GM13976 (cell line): Measurements from ENCODE around the gene MED13.

Experiments used
- DNase-seq: peaks from one replicate; pipeline ENCODE4 v3.0.0; 2012; ENCODE audit warnings: low spot score
- in situ Hi-C: fragments of 300-500 bp; cut with MboI; formaldehyde crosslinking; loops from one replicate; pipeline ENCODE4 v1.12.0; 2022; ENCODE audit warnings: low sequenced_read_pairs, mixed read lengths, inconsistent platforms; ENCODE audit not compliant: unreplicated experiment
- TF ChIP-seq, protein P1 (sequence below): IDR thresholded peaks from 2 replicates; pipeline ENCODE4 v1.5.1; 2012; ENCODE audit warnings: borderline replicate concordance, mild to moderate bottlenecking; ENCODE audit not compliant: insufficient read depth; ENCODE audit errors: extremely low read depth, missing control alignments, control extremely low read depth

Gene MED13

GRCh38 chr17:61986898-61987297 is 78.2 kb downstream of the MED13 start:
- DNase-seq, result no peak
- in situ Hi-C loops, result no loop called here
- TF ChIP-seq, protein P1, sequence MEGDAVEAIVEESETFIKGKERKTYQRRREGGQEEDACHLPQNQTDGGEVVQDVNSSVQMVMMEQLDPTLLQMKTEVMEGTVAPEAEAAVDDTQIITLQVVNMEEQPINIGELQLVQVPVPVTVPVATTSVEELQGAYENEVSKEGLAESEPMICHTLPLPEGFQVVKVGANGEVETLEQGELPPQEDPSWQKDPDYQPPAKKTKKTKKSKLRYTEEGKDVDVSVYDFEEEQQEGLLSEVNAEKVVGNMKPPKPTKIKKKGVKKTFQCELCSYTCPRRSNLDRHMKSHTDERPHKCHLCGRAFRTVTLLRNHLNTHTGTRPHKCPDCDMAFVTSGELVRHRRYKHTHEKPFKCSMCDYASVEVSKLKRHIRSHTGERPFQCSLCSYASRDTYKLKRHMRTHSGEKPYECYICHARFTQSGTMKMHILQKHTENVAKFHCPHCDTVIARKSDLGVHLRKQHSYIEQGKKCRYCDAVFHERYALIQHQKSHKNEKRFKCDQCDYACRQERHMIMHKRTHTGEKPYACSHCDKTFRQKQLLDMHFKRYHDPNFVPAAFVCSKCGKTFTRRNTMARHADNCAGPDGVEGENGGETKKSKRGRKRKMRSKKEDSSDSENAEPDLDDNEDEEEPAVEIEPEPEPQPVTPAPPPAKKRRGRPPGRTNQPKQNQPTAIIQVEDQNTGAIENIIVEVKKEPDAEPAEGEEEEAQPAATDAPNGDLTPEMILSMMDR, result no peak

DNA sequence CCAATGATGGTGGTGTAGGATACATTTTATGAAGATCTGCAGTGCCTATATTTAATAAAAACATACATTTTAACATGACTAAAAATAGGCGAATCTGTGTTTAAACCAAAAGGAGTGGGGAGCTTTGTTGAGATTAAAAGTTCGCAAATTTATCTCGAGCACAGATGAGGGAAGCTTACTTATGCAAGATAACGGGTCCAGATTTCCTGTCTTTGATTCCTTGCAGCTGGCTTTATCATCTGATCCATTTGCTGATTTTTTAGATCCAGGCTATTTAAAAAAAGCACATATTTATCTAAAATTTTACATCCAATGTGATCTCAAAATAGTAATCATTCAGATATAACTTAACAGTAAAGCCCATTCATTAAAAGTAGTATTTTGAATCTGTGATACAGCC is 80.3 kb downstream of the MED13 start:
- TF ChIP-seq, protein P1, result no peak
- in situ Hi-C loops, result no loop called here
- no peak for DNase-seq

- TF ChIP-seq, protein P1, result no peak
- in situ Hi-C loops, result no loop called here
- DNase-seq, result no peak
Observed at GRCh38 chr17:61981323-61981722, 83.8 kb downstream of the MED13 start.

DNA sequence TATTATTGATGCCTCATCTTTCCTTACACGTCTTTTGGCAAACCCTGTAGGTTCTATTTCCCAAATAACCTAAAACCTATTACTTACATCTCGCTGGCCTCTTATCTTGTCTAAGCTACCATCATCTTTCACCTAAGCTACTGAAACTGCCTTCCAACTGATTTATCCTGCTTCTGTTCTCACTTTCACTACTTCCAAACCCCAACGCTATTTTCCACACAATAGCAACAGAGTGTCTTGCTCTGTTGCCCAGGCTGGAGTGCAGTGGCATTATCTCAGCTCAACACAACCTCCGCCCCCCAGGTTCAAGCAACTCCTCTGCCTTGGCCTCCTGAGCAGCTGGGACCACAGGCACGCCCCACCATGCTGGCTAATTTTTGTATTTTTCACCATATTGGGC is 84.5 kb downstream of the MED13 start:
- TF ChIP-seq, protein P1, result no peak
- DNase-seq, result no peak
- in situ Hi-C loops, result no loop called here

- no peak for DNase-seq
- in situ Hi-C loops, result no loop called here
- TF ChIP-seq, protein P1, result no peak
Observed at GRCh38 chr17:61974115-61974514, 91.0 kb downstream of the MED13 start.

DNA sequence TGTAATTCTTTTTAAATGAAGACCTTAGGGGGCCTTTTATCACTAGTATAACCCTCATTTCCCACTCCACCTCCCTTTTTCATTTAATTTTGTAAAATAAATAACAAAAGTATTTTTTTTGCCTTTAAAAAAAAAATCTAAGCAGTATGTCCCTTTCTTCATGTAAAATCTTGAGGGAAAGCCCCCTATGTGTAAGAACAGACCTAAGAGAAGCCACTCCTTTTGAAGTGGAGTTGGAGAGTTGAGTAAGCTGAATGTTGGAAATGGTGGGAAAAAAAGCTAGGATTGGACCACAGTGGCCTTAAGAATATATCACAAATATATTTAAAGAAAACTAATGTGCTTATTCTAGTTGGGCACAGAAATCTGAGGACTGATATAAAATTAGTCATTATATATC is 92.8 kb downstream of the MED13 start:
- TF ChIP-seq, protein P1, result no peak
- in situ Hi-C loops, result no loop called here
- DNase-seq, result no peak

DNA sequence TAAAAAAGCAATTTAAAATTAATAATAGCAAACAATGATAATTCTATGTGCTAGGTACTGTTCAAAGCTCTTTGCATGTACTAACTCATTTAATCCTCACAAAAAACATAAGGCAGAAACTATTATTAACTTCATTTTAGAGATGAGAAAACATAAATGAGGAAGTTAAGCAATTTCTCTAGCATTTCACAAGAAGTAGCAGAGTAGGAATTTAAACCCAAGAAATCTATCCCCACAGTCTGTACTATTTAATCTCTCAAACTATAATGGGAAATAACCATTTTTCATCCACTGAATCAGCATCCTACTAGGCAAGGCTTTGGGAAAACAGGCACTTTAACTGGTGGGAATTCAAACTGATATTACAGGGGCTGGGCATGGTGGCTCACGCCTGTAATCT is 95.0 kb downstream of the MED13 start:
- TF ChIP-seq, protein P1, result no peak
- no peak for DNase-seq
- in situ Hi-C loops, result no loop called here
